Muscle of leg (tissue), 11 donors: ENCODE measurements around the gene GGA2. TPM values are rescaled to one million over a fixed set of nuclear protein-coding genes. Genes with fewer than 3 reads are reported as not detected.
A peak's percentile ranks its signal among the peaks of the same experiment; 100 is the strongest.

ENCODE experiments used
- DNase-seq: peaks from one replicate; pipeline ENCODE4 v3.0.0; 2013
- H3K27ac ChIP-seq: one replicate; pipeline ENCODE4 v1.5.1; 2013; ENCODE audit warnings: mild to moderate bottlenecking, low read length, control low read depth
- H3K27me3 ChIP-seq: one replicate; pipeline ENCODE4 v1.6.1; 2013; ENCODE audit warnings: low read length; ENCODE audit not compliant: control insufficient read depth, insufficient read depth
- H3K36me3 ChIP-seq: one replicate; pipeline ENCODE4 v1.6.1; 2013; ENCODE audit warnings: low read length; ENCODE audit not compliant: control insufficient read depth, insufficient read depth
- H3K4me1 ChIP-seq: one replicate; pipeline ENCODE4 v1.6.1; 2013; ENCODE audit warnings: low read length; ENCODE audit not compliant: control insufficient read depth, insufficient read depth
- H3K4me3 ChIP-seq: one replicate; pipeline ENCODE4 v1.5.1; 2013; ENCODE audit warnings: low read length, control low read depth
- H3K9me3 ChIP-seq: replicated peaks from 2 replicates; pipeline ENCODE4 v1.6.1; 2013; ENCODE audit warnings: low read depth, low read length; ENCODE audit not compliant: control insufficient read depth
- WGBS: methylation state at CpG from one replicate; pipeline ENCODE4 v1.1.5; 2013; ENCODE audit warnings: missing lambda C conversion rate; ENCODE audit not compliant: insufficient coverage; 5-methylcytosine and 5-hydroxymethylcytosine counted together
- polyA plus RNA-seq, 8 donors: library from polyadenylated mRNA; unstranded; fragments of 120-200 nt; gene quantifications; one replicate each; pipeline versions ENCODE4 v1.2.1 to v1.2.3, GENCODE V29; 2013; ENCODE audit warnings: inconsistent platforms in 1 of 8, low replicate concordance in 1 of 8; ENCODE audit not compliant: insufficient read length in 8 of 8, insufficient read depth in 1 of 8
- total RNA-seq: library from RNA; stranded (reverse); fragments of 120-200 nt; gene quantifications from one replicate; pipeline ENCODE4 v1.2.4, GENCODE V29; 2013

The GGA2 gene
- total and polyA plus RNA-seq, 9 donors = 46.3 to 120 (median 104) TPM

- H3K4me1 ChIP-seq = peaks cover 6% of the 10 kb centered on the region
- H3K9me3 ChIP-seq = no peaks in the 10 kb centered on the region
- no peak for DNase-seq
- no peak overlapping the region for H3K4me3 ChIP-seq
- H3K27me3 ChIP-seq = no peaks in the 10 kb centered on the region
- peaks cover 14% of the 10 kb centered on the region for H3K36me3 ChIP-seq
- 89% methylated on average over 13 of the region's 14 CpGs for WGBS
- H3K27ac ChIP-seq = no peak overlapping the region
Observed at GRCh38 chr16:23424292-23424958, 85.9 kb downstream of the GGA2 start.

- H3K4me1 ChIP-seq = peaks cover 6% of the 10 kb centered on the region
- no peaks in the 10 kb centered on the region for H3K9me3 ChIP-seq
- DNase-seq = peak; percentile 74
- H3K4me3 ChIP-seq = no peak overlapping the region
- peak overlapping the region; percentile 51 for H3K27ac ChIP-seq
- peaks cover 14% of the 10 kb centered on the region for H3K36me3 ChIP-seq
- WGBS = 91% methylated on average over 4 of the region's 11 CpGs
- H3K27me3 ChIP-seq = no peaks in the 10 kb centered on the region
Observed at GRCh38 chr16:23423496-23424049, 86.7 kb downstream of the GGA2 start.

- Histone ChIP-seq H3K4me3 (no peak overlapping the region), H3K9me3 (no peaks in the 10 kb centered on the region), H3K27me3 (no peaks in the 10 kb centered on the region), H3K27ac (no peak overlapping the region), H3K36me3 (peaks cover 42% of the 10 kb centered on the region), H3K4me1 (peaks cover 6% of the 10 kb centered on the region)
- no CpG with 5 or more reads among the region's 5 CpGs for WGBS
- peak; percentile 65 for DNase-seq
Observed at GRCh38 chr16:23420011-23420410, 90.3 kb downstream of the GGA2 start.

- no peak for DNase-seq
- Histone ChIP-seq H3K27me3 (no peaks in the 10 kb centered on the region), H3K9me3 (no peaks in the 10 kb centered on the region), H3K4me3 (no peak overlapping the region), H3K4me1 (no peaks in the 10 kb centered on the region), H3K36me3 (peaks cover 56% of the 10 kb centered on the region), H3K27ac (no peak overlapping the region)
- 87% methylated on average over 5 of the region's 7 CpGs for WGBS
Observed at GRCh38 chr16:23416816-23417215, 93.5 kb downstream of the GGA2 start.

GRCh38 chr16:23414731-23415130, 95.6 kb downstream of the GGA2 start:
- 84% methylated on average over 3 of the region's 6 CpGs for WGBS
- Histone ChIP-seq H3K4me1 (peaks cover under 1% of the 10 kb centered on the region), H3K27ac (no peak overlapping the region), H3K9me3 (no peaks in the 10 kb centered on the region), H3K36me3 (peaks cover 67% of the 10 kb centered on the region), H3K4me3 (no peak overlapping the region), H3K27me3 (no peaks in the 10 kb centered on the region)
- DNase-seq = no peak

Other genes starting within 250 kb of the GGA2 start
- 0.04 TPM for gene SCNN1B, start 208.2 kb downstream of the GGA2 start, total RNA-seq
- gene SCNN1B, start 208.2 kb downstream of the GGA2 start, polyA plus RNA-seq = under 1 TPM in 5 of 8 donors, not detected in 3; 0.11 to 0.68 (median 0.21) TPM
- gene COG7, start 57.3 kb downstream of the GGA2 start, total RNA-seq = 12.3 TPM
- gene COG7, start 57.3 kb downstream of the GGA2 start, polyA plus RNA-seq = 10 to 100 TPM; 10.6 to 20.8 (median 12.6) TPM
- 20.7 TPM for gene EARS2, start 46.9 kb upstream of the GGA2 start, total RNA-seq
- gene EARS2, start 46.9 kb upstream of the GGA2 start, polyA plus RNA-seq = 10 to 100 TPM; 13.1 to 20.7 (median 17.9) TPM
- 44.2 TPM for gene UBFD1, start 47.2 kb upstream of the GGA2 start, total RNA-seq
- gene UBFD1, start 47.2 kb upstream of the GGA2 start, polyA plus RNA-seq = 10 to 100 TPM; 47.9 to 75.2 (median 64.0) TPM
- gene NDUFAB1, start 85.8 kb upstream of the GGA2 start, total RNA-seq = 132 TPM
- 100 to 1,000 TPM in 3 of 8 donors, 10 to 100 TPM in 5; 85.5 to 106 (median 96.8) TPM for gene NDUFAB1, start 85.8 kb upstream of the GGA2 start, polyA plus RNA-seq
- gene PALB2, start 130.8 kb upstream of the GGA2 start, total RNA-seq = 8.0 TPM
- 10 to 100 TPM in 4 of 8 donors, 1 to 10 TPM in 4; 8.3 to 11.2 (median 9.8) TPM for gene PALB2, start 130.8 kb upstream of the GGA2 start, polyA plus RNA-seq
- 33.6 TPM for gene DCTN5, start 131.0 kb upstream of the GGA2 start, total RNA-seq
- gene DCTN5, start 131.0 kb upstream of the GGA2 start, polyA plus RNA-seq = 10 to 100 TPM; 33.2 to 47.3 (median 42.2) TPM
- gene PLK1, start 168.4 kb upstream of the GGA2 start, total RNA-seq = 4.6 TPM
- 10 to 100 TPM; 10.7 to 18.6 (median 15.4) TPM for gene PLK1, start 168.4 kb upstream of the GGA2 start, polyA plus RNA-seq
- 0.04 TPM for gene ERN2, start 202.7 kb upstream of the GGA2 start, total RNA-seq
- under 1 TPM; 0.05 to 0.28 (median 0.10) TPM for gene ERN2, start 202.7 kb upstream of the GGA2 start, polyA plus RNA-seq
- gene CHP2, start 244.5 kb upstream of the GGA2 start, total RNA-seq = 0.04 TPM
- gene CHP2, start 244.5 kb upstream of the GGA2 start, polyA plus RNA-seq = 10 to 100 TPM in 1 of 8 donors, 1 to 10 TPM in 2, under 1 TPM in 5; 0.07 to 10.4 (median 0.27) TPM